ENCODE data around the gene GHRL.
"Not testable (repeated sequence)": the region's sequence is repeated elsewhere in the genome, so short reads cannot be mapped to it uniquely, and the experiment has no call there.

GHRL gene

DNA sequence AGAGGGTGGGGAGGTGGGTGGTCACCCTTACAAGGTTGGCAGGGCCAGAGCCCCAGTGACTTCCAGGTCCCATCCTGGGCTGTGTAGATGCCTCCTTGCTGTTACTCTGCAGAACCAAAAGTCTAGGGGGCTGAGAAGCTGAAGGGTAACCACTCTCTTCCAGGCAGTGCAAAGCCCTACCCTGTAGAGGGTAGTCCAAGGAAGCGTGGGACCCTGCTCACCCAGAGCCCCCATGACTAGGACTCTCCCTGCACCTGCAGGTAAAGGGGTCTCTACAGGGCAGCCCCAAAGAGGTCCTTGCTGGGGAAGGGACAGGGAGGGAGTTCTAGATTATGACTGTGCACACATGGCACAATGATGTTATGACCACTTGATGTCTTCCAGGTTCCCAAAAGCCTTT lies 14.2 kb downstream of the GHRL start:
- Mint-ChIP-seq H3K4me3 (no peak overlapping the region), H3K36me3 (ENCODE audit: low read depth) (peaks cover 46% of the 10 kb centered on the region), H3K27ac (no peak overlapping the region), H3K4me1 (peaks cover 17% of the 10 kb centered on the region), H3K27me3 (ENCODE audit: low read depth) (no peaks in the 10 kb centered on the region), H3K9me3 (no peaks in the 10 kb centered on the region)
- TF ChIP-seq, protein P1, sequence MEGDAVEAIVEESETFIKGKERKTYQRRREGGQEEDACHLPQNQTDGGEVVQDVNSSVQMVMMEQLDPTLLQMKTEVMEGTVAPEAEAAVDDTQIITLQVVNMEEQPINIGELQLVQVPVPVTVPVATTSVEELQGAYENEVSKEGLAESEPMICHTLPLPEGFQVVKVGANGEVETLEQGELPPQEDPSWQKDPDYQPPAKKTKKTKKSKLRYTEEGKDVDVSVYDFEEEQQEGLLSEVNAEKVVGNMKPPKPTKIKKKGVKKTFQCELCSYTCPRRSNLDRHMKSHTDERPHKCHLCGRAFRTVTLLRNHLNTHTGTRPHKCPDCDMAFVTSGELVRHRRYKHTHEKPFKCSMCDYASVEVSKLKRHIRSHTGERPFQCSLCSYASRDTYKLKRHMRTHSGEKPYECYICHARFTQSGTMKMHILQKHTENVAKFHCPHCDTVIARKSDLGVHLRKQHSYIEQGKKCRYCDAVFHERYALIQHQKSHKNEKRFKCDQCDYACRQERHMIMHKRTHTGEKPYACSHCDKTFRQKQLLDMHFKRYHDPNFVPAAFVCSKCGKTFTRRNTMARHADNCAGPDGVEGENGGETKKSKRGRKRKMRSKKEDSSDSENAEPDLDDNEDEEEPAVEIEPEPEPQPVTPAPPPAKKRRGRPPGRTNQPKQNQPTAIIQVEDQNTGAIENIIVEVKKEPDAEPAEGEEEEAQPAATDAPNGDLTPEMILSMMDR (IDR thresholded peaks at IDR 0.05; ENCODE audit: unreplicated experiment in 3 of 3) = no peak

DNA sequence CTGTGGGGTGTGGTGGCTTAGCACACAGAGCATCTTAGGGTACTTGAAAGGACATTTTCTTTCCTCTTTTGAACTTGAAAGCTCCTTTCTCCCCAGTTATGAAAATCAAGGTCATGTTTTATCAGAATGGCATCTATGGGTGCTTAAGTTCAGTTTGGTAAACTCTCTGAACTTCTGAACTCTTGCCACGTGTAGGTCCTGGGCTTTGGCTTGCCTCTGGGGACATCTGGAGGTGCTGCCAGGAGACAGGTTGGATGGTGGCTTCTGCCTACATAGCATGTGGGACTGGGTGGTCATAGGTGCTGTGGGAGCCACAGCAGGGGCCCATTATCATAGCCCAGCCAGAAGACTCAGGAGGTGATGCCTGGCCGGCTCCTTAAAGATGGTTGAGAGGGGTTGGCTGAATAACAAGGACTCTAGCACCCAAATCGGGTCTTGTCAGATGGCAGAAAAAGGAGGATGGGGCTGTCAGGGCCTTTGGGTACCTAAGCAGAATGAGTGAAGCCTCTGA lies 15.6 kb downstream of the GHRL start:
- Mint-ChIP-seq H3K9me3 (no peaks in the 10 kb centered on the region), H3K27ac (no peak overlapping the region), H3K27me3 (ENCODE audit: low read depth) (no peaks in the 10 kb centered on the region), H3K4me1 (peaks cover 21% of the 10 kb centered on the region), H3K4me3 (no peak overlapping the region), H3K36me3 (ENCODE audit: low read depth) (peaks cover 39% of the 10 kb centered on the region)
- TF ChIP-seq, protein P1 (IDR thresholded peaks at IDR 0.05; ENCODE audit: unreplicated experiment in 3 of 3) = no peak

DNA sequence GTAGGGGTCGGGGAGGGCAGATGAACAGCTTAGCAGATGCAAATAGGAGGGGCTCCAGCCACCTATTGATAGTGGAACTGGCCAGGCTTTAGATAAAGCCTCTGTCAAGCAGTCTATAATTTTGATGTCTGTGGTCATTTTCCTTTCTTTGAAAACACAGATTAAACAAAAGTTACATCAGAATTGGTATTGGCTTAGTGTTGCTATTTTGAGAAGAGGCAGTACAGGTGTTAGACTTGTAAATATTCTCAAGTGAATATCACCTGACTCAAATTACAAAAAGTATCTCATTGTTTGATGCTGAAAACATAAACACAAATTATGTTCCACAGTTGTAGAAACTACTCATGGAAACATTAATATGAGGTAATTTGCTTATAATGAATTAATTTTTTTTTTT lies 18.1 kb downstream of the GHRL start:
- TF ChIP-seq, protein P1 (IDR thresholded peaks at IDR 0.05; ENCODE audit: unreplicated experiment in 3 of 3) = no peak
- H3K36me3 Mint-ChIP-seq (ENCODE audit: low read depth) = peaks cover 40% of the 10 kb centered on the region
- H3K4me1 Mint-ChIP-seq = peaks cover 18% of the 10 kb centered on the region
- H3K9me3 Mint-ChIP-seq = no peaks in the 10 kb centered on the region
- no peak overlapping the region for H3K27ac Mint-ChIP-seq
- H3K27me3 Mint-ChIP-seq (ENCODE audit: low read depth) = no peaks in the 10 kb centered on the region
- no peak overlapping the region for H3K4me3 Mint-ChIP-seq

DNA sequence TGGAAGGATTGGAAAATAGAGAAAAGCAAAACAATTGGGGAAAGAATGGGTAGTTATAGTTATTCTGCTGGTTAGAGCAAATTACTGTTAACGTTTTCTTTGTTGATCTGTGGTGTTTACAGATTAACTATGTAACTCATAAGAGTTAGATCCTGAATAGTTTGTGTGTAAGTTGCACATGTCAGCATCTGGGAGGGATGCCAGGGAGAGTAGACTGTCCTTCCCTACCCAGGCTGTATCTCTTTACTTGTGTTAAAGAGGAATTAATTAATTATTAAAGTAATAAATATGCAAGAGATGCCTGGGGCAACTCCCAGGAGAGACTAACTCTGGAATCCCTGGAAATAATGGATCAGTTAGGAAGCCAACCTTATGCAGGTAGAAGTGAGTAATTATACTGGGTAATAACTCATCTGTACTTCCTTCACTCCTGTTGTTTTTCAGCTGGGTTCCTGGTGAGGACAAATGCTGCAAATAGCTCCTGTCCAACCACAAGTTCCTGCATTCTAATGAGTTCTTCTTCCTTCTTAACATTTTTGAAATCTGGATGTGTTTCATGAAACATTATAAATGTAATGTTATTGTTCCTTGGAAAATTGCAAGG lies 18.9 kb downstream of the GHRL start:
- peaks cover 18% of the 10 kb centered on the region for H3K4me1 Mint-ChIP-seq
- TF ChIP-seq, protein P1 (IDR thresholded peaks at IDR 0.05; ENCODE audit: unreplicated experiment in 3 of 3) = no peak

DNA sequence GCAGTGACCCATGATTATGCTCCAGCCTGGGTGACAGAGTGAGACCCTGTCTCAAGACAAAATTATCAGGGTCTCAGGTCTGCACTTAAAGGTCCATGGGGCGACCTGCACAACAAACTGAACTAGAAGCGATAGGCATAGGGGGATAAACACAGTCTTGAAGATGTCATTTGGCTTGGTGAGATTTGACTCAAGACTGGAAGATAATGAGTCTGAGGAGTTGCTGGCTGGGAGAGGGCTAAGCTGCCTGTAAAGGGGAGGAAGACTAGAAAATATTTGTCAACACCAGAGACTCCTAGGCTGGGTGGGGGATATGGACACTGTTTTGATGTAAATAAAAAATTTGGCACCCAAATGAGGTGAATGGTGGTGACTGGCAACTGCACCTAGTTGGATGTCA lies 19.8 kb downstream of the GHRL start:
- Mint-ChIP-seq H3K27me3 (ENCODE audit: low read depth) (no peaks in the 10 kb centered on the region), H3K4me1 (peaks cover 18% of the 10 kb centered on the region), H3K4me3 (no peak overlapping the region), H3K27ac (peak overlapping the region in 2 of 3 experiments; percentile 0 to 15), H3K9me3 (no peaks in the 10 kb centered on the region), H3K36me3 (ENCODE audit: low read depth) (peaks cover 33% of the 10 kb centered on the region)
- TF ChIP-seq, protein P1 (IDR thresholded peaks at IDR 0.05; ENCODE audit: unreplicated experiment in 3 of 3) = no peak

More for the DNA sequence above, 18.9 kb downstream of the GHRL start:
- peaks cover 37% of the 10 kb centered on the region for H3K36me3 Mint-ChIP-seq (ENCODE audit: low read depth)
- no peaks in the 10 kb centered on the region for H3K9me3 Mint-ChIP-seq
- H3K4me3 Mint-ChIP-seq = no peak overlapping the region
- peak overlapping the region in 2 of 3 experiments; percentile 15 to 18 for H3K27ac Mint-ChIP-seq
- no peaks in the 10 kb centered on the region for H3K27me3 Mint-ChIP-seq (ENCODE audit: low read depth)

DNA sequence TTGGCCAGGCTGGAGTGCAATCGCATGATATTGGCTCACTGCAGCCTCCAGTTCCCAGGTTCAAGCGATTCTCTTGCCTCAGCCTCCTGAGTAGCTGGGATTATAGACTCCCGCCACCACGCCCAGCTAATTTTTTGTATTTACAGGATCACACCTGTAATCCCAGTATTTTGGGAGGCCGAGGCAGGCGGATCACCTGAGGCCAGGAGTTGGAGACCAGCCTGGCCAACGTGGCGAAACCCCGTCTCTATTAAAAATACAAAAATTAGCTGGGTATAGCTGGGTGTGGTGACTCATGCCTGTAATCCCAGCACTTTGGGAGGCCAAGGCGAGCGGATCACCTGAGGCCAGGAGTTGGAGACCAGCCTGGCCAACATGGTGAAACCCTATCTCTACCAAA lies 20.3 kb downstream of the GHRL start:
- not testable (repeated sequence) for H3K27me3 Mint-ChIP-seq (ENCODE audit: low read depth); H3K4me3 Mint-ChIP-seq; H3K9me3 Mint-ChIP-seq; H3K27ac Mint-ChIP-seq
- Mint-ChIP-seq H3K4me1 (peaks cover 18% of the 10 kb centered on the region), H3K36me3 (ENCODE audit: low read depth) (peaks cover 32% of the 10 kb centered on the region)

Measured in nephron (organoid).